ENCODE data around the gene C11orf52. TPM values are rescaled to one million over a fixed set of nuclear protein-coding genes. Genes with fewer than 3 reads are reported as not detected.
"Not testable (repeated sequence)": the region's sequence is repeated elsewhere in the genome, so short reads cannot be mapped to it uniquely, and the experiment has no call there.

The C11orf52 gene
- 4.3 and 6.3 TPM in 2 replicates for total RNA-seq (2014; rRNA removed; shearing (Covaris generic))

GRCh38 chr11:111918390-111919256 lies at the start of gene C11orf52:
Gene C11orf52, plus strand, starts transcription at chr11:111918913. Its CDS starts 60 bp downstream, at chr11:111918973.
- peak; percentile 98 for DNase-seq (ENCODE audit: low spot score)

GRCh38 chr11:111870113-111870512 lies 48.6 kb upstream of the C11orf52 start:
- DNase-seq (ENCODE audit: low spot score): no peak

GRCh38 chr11:111870522-111870885 lies 48.2 kb upstream of the C11orf52 start:
- no peak for DNase-seq (ENCODE audit: low spot score)

- peak; percentile 81 for DNase-seq (ENCODE audit: low spot score)
Measured at GRCh38 chr11:111870886-111871692, 47.6 kb upstream of the C11orf52 start, which contains the start of gene ALG9. Gene ALG9, minus strand, starts transcription at chr11:111871581. Its CDS starts 99 bp downstream, at chr11:111871482.

GRCh38 chr11:111871693-111872161 lies 47.0 kb upstream of the C11orf52 start:
- DNase-seq (ENCODE audit: low spot score): peak; percentile 26

GRCh38 chr11:111878385-111878848 lies 40.3 kb upstream of the C11orf52 start:
- no peak for DNase-seq (ENCODE audit: low spot score)

GRCh38 chr11:111878849-111879636 lies 39.7 kb upstream of the C11orf52 start, which contains the start of the genes CFAP68 and FDXACB1:
Gene CFAP68, plus strand, starts transcription at chr11:111879541. Its CDS starts 20 bp downstream, at chr11:111879561.
Gene FDXACB1, minus strand, starts transcription at chr11:111879165. Its CDS starts 33 bp downstream, at chr11:111879132.
- peak; percentile 100 for DNase-seq (ENCODE audit: low spot score)

GRCh38 chr11:111879637-111879960 lies 39.1 kb upstream of the C11orf52 start:
- DNase-seq (ENCODE audit: low spot score): no peak

GRCh38 chr11:111882202-111882601 lies 36.5 kb upstream of the C11orf52 start:
- DNase-seq (ENCODE audit: low spot score): no peak

- not testable (repeated sequence) for DNase-seq (ENCODE audit: low spot score)
Measured at GRCh38 chr11:111885053-111885452, 33.7 kb upstream of the C11orf52 start.

GRCh38 chr11:111886032-111886431 lies 32.7 kb upstream of the C11orf52 start:
- DNase-seq (ENCODE audit: low spot score): no peak

- DNase-seq (ENCODE audit: low spot score): no peak
Measured at GRCh38 chr11:111886844-111887243, 31.9 kb upstream of the C11orf52 start.

- no peak for DNase-seq (ENCODE audit: low spot score)
Measured at GRCh38 chr11:111905411-111905810, 13.3 kb upstream of the C11orf52 start.

- no peak for DNase-seq (ENCODE audit: low spot score)
Measured at GRCh38 chr11:111906680-111907079, 12.0 kb upstream of the C11orf52 start.

- DNase-seq (ENCODE audit: low spot score): no peak
Measured at GRCh38 chr11:111908639-111909305, 9.9 kb upstream of the C11orf52 start.

GRCh38 chr11:111909378-111909777 lies 9.3 kb upstream of the C11orf52 start:
- no peak for DNase-seq (ENCODE audit: low spot score)

- DNase-seq (ENCODE audit: low spot score): no peak
Measured at GRCh38 chr11:111910676-111911562, 7.8 kb upstream of the C11orf52 start.

GRCh38 chr11:111911563-111912401 lies 6.9 kb upstream of the C11orf52 start, which contains the start of gene CRYAB:
Gene CRYAB, minus strand, starts transcription at chr11:111911770. Its CDS starts 46 bp downstream, at chr11:111911724.
- no peak for DNase-seq (ENCODE audit: low spot score)
